IPS-18c (cell line): ENCODE measurements around the gene FGF16.
"Not testable (repeated sequence)": the region's sequence is repeated elsewhere in the genome, so short reads cannot be mapped to it uniquely, and the experiment has no call there.

ENCODE experiments used
- H3K4me3 ChIP-seq: 2 replicates; pipeline ENCODE4 v1.7.0; 2013; ENCODE audit warnings: low read depth, mild to moderate bottlenecking, low read length, moderate library complexity; ENCODE audit not compliant: insufficient read depth
- H3K9me3 ChIP-seq: one replicate; pipeline ENCODE4 v1.6.1; 2013; ENCODE audit warnings: mild to moderate bottlenecking, low read length, moderate library complexity; ENCODE audit not compliant: control insufficient read depth, insufficient read depth

FGF16 gene

GRCh38 chrX:77446908-77447652 is at the start of gene FGF16:
Gene FGF16, plus strand, starts transcription at chrX:77447389. Its CDS starts 286 bp downstream, at chrX:77447675.
- Histone ChIP-seq H3K9me3 (peaks cover 7% of the 10 kb centered on the region), H3K4me3 (peak within 1 kb of the TSS; percentile 55)

- no peak overlapping the region for H3K4me3 ChIP-seq
- peaks cover 4% of the 10 kb centered on the region for H3K9me3 ChIP-seq
Measured at GRCh38 chrX:77398330-77398954, 48.7 kb upstream of the FGF16 start.

- no peak overlapping the region for H3K4me3 ChIP-seq
Measured at GRCh38 chrX:77404419-77404818, 42.8 kb upstream of the FGF16 start.

GRCh38 chrX:77407821-77408220 is 39.4 kb upstream of the FGF16 start:
- not testable (repeated sequence) for H3K4me3 ChIP-seq, H3K9me3 ChIP-seq

More at GRCh38 chrX:77404419-77404818, 42.8 kb upstream of the FGF16 start:
- H3K9me3 ChIP-seq = no peaks in the 10 kb centered on the region

GRCh38 chrX:77412631-77413030 is 34.6 kb upstream of the FGF16 start:
- Histone ChIP-seq H3K4me3 (no peak overlapping the region), H3K9me3 (no peaks in the 10 kb centered on the region)

- no peak overlapping the region for H3K4me3 ChIP-seq
- H3K9me3 ChIP-seq = peaks cover 3% of the 10 kb centered on the region
Measured at GRCh38 chrX:77415161-77415560, 32.0 kb upstream of the FGF16 start.

GRCh38 chrX:77415882-77416281 is 31.3 kb upstream of the FGF16 start:
- peaks cover 4% of the 10 kb centered on the region for H3K9me3 ChIP-seq
- no peak overlapping the region for H3K4me3 ChIP-seq

- no peak overlapping the region for H3K4me3 ChIP-seq
- peaks cover 8% of the 10 kb centered on the region for H3K9me3 ChIP-seq
Measured at GRCh38 chrX:77422891-77423648, 24.1 kb upstream of the FGF16 start.

- no peak overlapping the region for H3K4me3 ChIP-seq
- peaks cover 2% of the 10 kb centered on the region for H3K9me3 ChIP-seq
Measured at GRCh38 chrX:77426811-77427210, 20.4 kb upstream of the FGF16 start.

- H3K4me3 ChIP-seq = no peak overlapping the region
- peaks cover 2% of the 10 kb centered on the region for H3K9me3 ChIP-seq
Measured at GRCh38 chrX:77427611-77428010, 19.6 kb upstream of the FGF16 start.

- Histone ChIP-seq H3K4me3 (no peak overlapping the region), H3K9me3 (peaks cover 2% of the 10 kb centered on the region)
Measured at GRCh38 chrX:77428551-77428950, 18.6 kb upstream of the FGF16 start.

- H3K9me3 ChIP-seq = peaks cover 2% of the 10 kb centered on the region
Measured at GRCh38 chrX:77431227-77431626, 16.0 kb upstream of the FGF16 start.

GRCh38 chrX:77433001-77433400 is 14.2 kb upstream of the FGF16 start:
- peaks cover 3% of the 10 kb centered on the region for H3K9me3 ChIP-seq
- no peak overlapping the region for H3K4me3 ChIP-seq

More at GRCh38 chrX:77431227-77431626, 16.0 kb upstream of the FGF16 start:
- no peak overlapping the region for H3K4me3 ChIP-seq

GRCh38 chrX:77434962-77435361 is 12.2 kb upstream of the FGF16 start:
- Histone ChIP-seq H3K4me3 (no peak overlapping the region), H3K9me3 (peaks cover 3% of the 10 kb centered on the region)

- no peak overlapping the region for H3K4me3 ChIP-seq
- peaks cover 3% of the 10 kb centered on the region for H3K9me3 ChIP-seq
Measured at GRCh38 chrX:77436271-77436670, 10.9 kb upstream of the FGF16 start.

- H3K4me3 ChIP-seq = no peak overlapping the region
Measured at GRCh38 chrX:77436682-77437081, 10.5 kb upstream of the FGF16 start.

GRCh38 chrX:77440330-77440729 is 6.9 kb upstream of the FGF16 start:
- peaks cover 3% of the 10 kb centered on the region for H3K9me3 ChIP-seq
- no peak overlapping the region for H3K4me3 ChIP-seq

More at GRCh38 chrX:77436682-77437081, 10.5 kb upstream of the FGF16 start:
- H3K9me3 ChIP-seq = peaks cover 3% of the 10 kb centered on the region

GRCh38 chrX:77441033-77441432 is 6.2 kb upstream of the FGF16 start:
- no peak overlapping the region for H3K4me3 ChIP-seq

More at GRCh38 chrX:77441033-77441432, 6.2 kb upstream of the FGF16 start:
- peaks cover 3% of the 10 kb centered on the region for H3K9me3 ChIP-seq
